ENCODE data around the gene RADX.

RADX gene

DNA sequence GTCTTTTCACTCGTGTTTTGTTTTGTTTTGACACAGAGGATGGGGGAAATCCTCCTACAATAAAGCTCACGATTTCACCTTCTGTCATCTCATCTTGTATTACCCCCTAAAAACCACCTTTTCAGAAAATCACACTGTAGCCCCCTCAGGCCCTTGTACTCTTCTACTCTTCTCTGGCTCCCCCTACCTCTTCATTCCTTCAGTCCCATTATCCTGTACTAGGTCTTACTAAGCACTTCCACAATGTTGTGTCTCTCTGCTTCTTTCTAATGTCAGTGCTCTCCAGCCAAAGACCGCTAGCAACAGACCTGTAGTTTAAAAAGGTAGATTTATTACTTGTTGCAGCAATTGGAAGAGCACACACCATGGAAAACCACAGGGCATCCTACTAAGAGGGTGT lies 84.7 kb downstream of the RADX start:
- DNase-seq, result no peak

DNA sequence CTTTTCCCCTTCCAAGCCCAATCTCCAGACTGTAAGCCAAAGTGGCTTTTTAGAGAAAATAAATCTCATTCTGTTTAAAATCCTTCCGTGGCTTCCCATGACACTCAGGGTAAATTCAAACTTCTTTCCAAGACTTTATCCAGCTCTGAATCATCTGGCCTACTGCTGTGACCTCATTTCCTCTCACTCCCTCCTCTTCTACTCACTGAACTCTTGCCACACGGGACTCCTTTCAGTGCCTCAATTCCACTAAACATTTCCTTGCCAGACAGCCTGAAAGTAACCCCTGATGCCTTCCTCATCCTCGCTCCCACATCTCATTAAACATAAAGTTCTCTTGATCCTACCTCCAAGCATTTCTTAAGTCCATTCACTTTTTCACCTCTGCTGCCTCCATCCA lies 86.9 kb downstream of the RADX start:
- no peak for DNase-seq

DNA sequence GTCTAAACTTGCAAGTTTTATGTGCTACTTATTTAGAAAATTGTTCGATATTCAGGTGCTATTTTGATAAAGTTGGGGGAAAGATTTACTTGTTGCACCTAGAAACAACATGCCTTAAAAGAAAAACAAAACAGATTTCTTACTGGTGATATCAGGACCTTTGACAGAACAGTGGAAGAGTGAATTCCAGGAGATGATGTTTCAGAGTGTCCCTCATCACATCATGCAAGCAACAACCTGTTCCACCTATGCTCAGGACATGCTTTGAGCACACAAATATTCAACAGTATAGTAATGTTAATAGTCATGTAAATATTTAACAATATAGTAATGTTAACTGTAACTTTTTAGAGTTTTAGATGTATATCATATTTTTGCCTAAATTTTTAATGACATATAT lies 90.9 kb downstream of the RADX start:
- no peak for DNase-seq

DNA sequence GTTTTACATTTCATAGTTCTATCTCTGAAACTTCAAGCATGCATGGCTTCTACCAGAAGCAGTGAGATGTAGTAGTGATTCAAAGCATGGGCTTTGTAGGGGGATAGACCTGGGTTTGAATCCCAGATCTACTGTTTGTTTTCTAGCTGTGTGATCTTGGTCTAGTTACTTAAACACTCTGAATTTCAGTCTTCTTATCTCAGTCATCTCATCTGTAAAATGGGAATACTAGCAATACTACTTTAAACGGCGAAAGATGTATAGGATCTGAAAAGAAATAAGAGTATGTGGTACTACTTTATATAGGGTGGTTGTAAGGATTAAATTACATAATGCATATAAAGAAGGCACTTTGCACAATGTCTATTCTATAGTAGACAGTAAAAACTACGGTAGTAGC lies 94.7 kb downstream of the RADX start:
- no peak for DNase-seq

DNA sequence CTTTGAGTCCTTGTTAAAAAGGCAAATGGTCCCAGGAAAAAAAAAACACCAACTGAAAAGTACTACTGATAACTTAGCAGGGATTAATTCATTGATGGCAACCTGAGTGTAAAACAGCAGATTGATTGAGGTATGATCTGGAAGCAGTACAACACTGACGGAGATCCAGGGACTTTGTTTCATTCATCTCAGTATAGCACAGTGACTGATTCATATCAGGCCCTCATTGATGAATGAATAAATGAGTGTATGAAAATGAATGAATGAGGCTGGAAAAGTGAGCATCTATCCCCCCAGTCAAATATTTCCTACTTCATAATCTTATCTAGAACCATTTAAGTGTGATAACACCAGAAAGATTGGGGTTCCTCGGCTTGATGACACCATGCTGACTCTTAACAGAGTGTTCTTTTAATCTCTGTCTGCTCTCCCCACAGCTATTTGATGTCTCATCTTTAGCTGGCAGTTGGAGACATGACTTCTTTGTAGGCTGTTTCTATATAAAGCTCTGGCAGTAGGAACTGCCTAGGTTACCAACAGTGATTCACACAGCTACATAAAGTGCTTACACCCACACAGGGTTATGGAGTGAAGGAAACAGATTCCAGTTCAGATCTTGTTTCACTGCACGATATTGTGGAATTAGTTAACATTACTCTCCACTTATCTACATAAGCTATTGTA lies 96.1 kb downstream of the RADX start:
- no peak for DNase-seq

DNA sequence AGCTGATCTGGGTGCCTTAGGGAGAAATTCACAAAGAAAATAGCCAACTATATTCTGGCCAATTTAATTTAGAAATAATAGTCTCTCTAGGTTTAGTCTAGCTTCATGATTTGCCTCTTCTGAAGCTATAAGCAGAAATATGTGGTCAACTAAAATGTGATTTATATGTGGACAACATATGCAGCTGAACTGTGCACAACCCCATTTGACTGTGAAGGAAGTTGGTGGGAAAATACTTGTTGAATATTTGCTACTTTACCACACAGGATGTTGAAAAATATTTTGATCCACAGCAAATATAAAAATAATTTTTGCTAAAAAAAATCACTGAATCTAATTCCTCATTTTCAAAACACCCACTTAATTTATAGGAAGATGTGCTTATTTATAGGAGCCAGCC lies 99.0 kb downstream of the RADX start:
- no peak for DNase-seq

DNA sequence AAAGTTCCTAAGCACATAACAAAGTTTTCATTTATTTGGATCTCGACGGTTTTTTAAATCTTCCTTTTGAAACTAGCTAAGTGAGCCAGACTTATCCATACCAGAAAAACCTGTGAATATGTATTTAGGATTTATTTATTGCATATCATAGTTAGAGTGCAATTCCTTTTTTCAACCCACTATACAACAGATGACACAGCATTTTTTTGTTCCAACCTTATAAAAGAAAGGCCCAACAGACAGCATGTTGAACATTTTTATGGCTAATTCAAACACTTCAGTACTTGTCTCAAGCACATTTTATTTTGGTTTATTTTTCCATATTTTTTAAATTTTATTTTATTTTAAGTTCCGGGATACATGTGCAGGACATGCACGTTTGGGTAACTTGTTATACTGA lies 99.6 kb downstream of the RADX start:
- no peak for DNase-seq

DNA sequence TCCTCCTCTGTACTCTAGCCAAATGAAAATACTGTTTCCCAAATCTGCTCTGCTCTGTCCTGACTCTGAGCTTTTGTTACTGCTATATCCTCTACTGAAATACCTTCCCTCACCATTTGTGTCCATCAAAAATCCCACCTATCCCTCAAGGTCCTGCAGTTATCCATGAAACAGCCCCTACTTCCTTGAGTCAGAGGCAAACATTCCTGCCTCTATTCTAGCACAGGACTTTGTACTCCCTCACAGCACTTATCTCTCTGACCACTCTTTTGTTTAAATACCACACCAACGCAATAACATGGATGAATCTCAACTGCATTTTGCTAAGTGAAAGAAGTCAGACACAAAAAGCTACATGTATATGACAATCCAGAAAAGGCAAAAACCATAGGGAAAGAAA lies 104.2 kb downstream of the RADX start:
- no peak for DNase-seq

DNA sequence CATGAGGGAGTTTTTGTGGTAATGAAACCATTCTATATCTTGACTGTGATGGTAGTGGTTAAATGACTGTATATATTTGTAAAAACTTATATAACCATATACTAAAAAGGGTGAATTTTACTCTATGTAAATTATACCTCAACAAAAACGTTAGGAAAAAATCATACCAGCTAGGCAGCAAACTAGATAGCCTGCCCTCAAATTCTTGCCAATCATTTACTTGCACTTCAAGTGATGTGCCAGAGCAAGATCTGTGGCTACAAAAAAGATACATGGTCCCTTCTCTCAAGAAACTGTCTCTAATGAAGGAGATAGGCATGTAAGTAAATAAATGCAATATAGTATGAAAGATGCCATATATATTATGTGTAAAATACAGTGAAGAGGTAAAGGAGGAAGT lies 104.7 kb downstream of the RADX start:
- DNase-seq, result no peak

DNA sequence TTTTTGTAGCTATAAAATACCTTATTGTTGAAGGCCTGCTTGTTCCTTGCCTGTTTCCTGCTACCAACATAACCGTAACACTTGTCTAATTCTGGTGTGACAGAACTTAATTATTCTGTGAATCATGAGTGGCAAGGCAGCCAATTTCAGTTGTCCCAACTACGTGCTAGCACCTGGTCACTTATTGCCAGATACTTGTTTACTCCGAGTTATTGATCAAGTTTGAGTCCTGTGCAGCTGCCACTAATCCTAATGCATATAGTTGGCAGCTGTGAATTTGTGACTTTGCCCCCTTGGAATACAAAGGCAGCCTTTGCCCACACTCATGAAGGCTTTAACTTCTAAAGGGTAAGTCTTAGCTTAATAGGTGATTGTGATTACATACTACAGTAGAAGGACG lies 106.9 kb downstream of the RADX start:
- no peak for DNase-seq

DNA sequence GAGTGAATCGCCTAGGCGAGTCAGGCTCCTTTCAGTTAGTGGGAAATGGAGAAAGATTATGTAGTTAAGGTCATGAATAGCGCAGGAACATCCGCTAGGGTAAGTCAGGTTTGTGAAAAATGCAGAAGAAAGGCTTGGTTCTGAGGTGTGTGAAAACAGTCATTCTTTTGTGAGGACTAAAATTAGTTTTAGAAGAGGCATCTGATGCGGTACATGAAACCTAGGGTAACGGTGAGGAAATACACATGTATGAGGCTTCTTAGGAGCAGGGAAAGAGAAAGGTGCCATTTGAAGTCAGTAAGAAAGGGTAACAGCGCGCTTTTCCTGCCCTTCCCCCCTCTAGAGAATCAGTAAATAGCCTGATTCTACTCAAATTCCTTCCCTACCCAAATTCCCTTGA lies 114.2 kb downstream of the RADX start:
- peak in 1 of 2 experiments; percentile 39 for DNase-seq

DNA sequence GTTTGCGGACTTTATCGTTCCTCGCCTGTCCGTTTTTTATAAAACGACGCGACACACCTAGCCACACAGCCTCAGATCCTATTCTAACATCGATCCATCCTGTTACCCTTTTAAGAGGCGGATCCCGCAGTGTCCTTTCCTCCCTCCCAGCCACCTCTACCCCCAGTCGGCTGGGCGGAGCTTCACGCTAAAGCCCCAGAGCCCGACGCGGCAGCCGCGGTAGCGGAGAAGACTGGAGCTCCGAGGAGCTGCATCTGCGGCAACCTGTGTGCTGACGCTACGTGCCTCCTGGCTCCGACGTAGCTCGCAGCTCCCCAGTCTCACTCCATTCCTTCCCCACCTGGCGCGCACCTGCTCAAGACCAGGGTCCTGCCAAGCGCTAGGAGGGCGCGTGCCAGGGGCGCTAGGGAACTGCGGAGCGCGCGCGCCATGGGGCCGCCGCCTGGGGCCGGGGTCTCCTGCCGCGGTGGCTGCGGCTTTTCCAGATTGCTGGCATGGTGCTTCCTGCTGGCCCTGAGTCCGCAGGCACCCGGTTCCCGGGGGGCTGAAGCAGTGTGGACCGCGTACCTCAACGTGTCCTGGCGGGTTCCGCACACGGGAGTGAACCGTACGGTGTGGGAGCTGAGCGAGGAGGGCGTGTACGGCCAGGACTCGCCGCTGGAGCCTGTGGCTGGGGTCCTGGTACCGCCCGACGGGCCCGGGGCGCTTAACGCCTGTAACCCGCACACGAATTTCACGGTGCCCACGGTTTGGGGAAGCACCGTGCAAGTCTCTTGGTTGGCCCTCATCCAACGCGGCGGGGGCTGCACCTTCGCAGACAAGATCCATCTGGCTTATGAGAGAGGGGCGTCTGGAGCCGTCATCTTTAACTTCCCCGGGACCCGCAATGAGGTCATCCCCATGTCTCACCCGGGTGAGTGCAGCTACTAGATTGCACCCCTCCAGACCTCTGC lies 115.0 kb downstream of the RADX start, which contains the start of gene RNF128:
Gene RNF128, plus strand, starts transcription at position 217 of the 953 bp plus-strand sequence. Its CDS starts 213 bp downstream, at position 430.
- peak; percentile 57 to 74 for DNase-seq

DNA sequence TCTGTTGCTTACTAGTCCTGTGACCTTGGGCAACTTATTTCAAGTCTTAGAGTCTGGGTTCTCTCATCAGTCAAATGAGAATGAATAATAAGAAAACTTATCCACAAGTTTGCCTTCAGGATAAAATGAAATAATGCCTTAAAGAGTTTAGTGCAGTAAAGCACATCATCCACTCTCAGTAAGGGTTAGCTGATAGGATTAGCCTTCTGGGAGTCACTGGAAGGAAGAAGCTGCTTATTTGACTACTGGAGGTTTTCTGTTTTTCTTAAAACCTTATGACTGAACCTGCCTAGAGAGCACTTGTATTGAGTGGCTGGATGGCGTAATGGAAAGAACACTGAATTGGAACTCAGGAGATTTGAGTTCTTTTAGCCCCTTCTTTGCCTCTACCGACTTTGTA lies 116.6 kb downstream of the RADX start:
- peak in 1 of 2 experiments; percentile 41 for DNase-seq

All from NCI-H524 (cell line).